22Rv1 (cell line): ENCODE results near the gene LAPTM5.

Experiments
- CTCF ChIP-seq: fragments of 450-650 bp; IDR thresholded peaks from 2 replicates; pipeline ENCODE4 v1.5.1; 2017; ENCODE audit warnings: mild to moderate bottlenecking
- ZFX ChIP-seq: fragments of 450-650 bp; IDR thresholded peaks from 2 replicates; pipeline ENCODE4 v1.6.1; 2017; ENCODE audit warnings: antibody characterized with exemption, borderline replicate concordance

- no peak for TF ChIP-seq CTCF
- no peak for TF ChIP-seq ZFX
Observed at GRCh38 chr1:30804352-30804751, 46.8 kb upstream of the LAPTM5 start.
